ENCODE measurements around the gene DHCR7. TPM values are rescaled to one million over a fixed set of nuclear protein-coding genes. Genes with fewer than 3 reads are reported as not detected.

The DHCR7 gene
- total and polyA plus RNA-seq, 2 donors from 2014 or later, result 17.8 to 35.2 TPM

DNA sequence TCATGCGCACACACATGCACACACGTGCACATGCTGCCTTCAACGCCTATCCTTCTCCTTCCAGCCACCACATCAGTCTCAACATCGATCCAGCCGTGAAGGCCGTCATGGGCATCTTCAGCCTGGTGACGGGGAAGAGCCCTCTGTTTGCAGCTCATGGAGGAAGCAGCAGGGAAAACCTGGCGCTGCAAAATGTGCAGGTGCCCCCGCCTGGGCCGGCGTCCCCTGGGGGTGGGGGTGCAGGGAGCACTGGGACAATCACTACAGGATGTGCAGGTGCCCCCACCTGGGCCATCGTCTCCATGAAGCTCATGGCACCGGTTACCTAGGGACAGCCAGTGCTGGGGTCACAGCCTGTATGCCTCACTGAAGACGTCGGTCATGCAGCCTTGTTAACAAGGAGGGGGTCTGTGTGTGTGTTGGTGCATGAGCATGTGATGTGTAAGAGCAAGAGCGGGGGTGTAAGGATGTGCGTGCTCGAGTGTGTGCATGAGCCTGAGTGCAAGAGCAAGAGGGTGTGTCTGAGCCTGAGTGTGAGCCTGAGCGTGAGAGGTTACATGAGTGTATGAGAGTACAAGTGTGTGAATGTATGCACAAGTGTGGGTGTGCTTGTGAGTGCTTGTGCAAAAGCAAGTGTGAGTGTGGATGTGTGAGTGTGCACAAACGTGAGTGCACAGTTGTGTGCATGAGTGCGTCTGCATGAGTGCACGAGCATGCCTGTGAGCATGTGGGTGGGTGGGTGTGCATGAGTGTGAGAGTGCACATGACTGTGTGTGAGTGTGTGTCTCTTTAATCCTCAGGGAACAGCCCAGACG is 36.3 kb upstream of the DHCR7 start:
- H3K4me1 ChIP-seq (ENCODE audit: control insufficient read depth in 2 of 3, insufficient read depth in 2 of 3, low read depth in 1 of 3, low read length in 3 of 3), result peaks cover 0 to 2% (median 0%) of the 10 kb centered on the region in 3 donors
- no peak overlapping the region for H3K27ac ChIP-seq (ENCODE audit: low read depth in 2 of 2, low read length in 2 of 2)
- DNase-seq (no peak), FAIRE-seq (no peak)
- intact Hi-C loops (cut with DNase I), result no loop called here
- no peak overlapping the region for H3K4me3 ChIP-seq (ENCODE audit: low read length in 3 of 3)
- TF ChIP-seq, protein P1, sequence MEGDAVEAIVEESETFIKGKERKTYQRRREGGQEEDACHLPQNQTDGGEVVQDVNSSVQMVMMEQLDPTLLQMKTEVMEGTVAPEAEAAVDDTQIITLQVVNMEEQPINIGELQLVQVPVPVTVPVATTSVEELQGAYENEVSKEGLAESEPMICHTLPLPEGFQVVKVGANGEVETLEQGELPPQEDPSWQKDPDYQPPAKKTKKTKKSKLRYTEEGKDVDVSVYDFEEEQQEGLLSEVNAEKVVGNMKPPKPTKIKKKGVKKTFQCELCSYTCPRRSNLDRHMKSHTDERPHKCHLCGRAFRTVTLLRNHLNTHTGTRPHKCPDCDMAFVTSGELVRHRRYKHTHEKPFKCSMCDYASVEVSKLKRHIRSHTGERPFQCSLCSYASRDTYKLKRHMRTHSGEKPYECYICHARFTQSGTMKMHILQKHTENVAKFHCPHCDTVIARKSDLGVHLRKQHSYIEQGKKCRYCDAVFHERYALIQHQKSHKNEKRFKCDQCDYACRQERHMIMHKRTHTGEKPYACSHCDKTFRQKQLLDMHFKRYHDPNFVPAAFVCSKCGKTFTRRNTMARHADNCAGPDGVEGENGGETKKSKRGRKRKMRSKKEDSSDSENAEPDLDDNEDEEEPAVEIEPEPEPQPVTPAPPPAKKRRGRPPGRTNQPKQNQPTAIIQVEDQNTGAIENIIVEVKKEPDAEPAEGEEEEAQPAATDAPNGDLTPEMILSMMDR (IDR thresholded peaks at IDR 0.05; ENCODE audit: borderline replicate concordance, extremely low read depth, insufficient read depth), result no peak
- peaks cover 11 to 50% (median 29%) of the 10 kb centered on the region in 3 donors for H3K36me3 ChIP-seq (ENCODE audit: control insufficient read depth in 2 of 3, insufficient read depth in 3 of 3, low read length in 3 of 3)
- H3K27me3 ChIP-seq (ENCODE audit: control insufficient read depth, insufficient read depth, low read length), result no peaks in the 10 kb centered on the region
- H3K9ac ChIP-seq (ENCODE audit: low read length in 3 of 3), result no peak overlapping the region
- H3K9me3 ChIP-seq (ENCODE audit: control insufficient read depth in 2 of 3, insufficient read depth in 1 of 3, low read length in 3 of 3), result no peaks in the 10 kb centered on the region

DNA sequence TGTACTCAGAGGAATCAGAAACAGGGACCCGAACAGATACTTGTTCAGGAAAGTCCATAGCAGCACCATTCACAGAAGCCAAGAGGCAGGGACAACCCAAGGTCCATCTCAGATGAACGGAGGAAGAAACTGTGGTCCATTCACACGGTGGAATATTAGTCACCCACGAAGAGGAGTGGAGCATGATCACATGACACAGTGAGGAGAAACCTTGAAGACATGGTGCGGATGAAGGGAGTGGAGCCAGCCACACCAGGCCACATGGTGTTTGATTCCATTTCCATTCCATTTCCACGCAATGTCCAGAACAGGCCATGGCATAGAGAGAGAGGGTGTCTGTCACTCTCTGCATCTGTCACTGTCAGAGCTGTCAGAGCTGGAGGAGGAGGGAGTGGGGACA is 35.5 kb upstream of the DHCR7 start:
- H3K36me3 ChIP-seq (ENCODE audit: control insufficient read depth in 2 of 3, insufficient read depth in 3 of 3, low read length in 3 of 3), result peaks cover 11 to 50% (median 33%) of the 10 kb centered on the region in 3 donors
- no peak for DNase-seq
- no peak overlapping the region for H3K27ac ChIP-seq (ENCODE audit: low read depth in 2 of 2, low read length in 2 of 2)
- no peak for FAIRE-seq
- TF ChIP-seq, protein P1 (IDR thresholded peaks at IDR 0.05; ENCODE audit: borderline replicate concordance, extremely low read depth, insufficient read depth), result no peak
- H3K4me3 ChIP-seq (ENCODE audit: low read length in 3 of 3), result no peak overlapping the region
- H3K9ac ChIP-seq (ENCODE audit: low read length in 3 of 3), result no peak overlapping the region
- H3K4me1 ChIP-seq (ENCODE audit: control insufficient read depth in 2 of 3, insufficient read depth in 2 of 3, low read depth in 1 of 3, low read length in 3 of 3), result no peaks in the 10 kb centered on the region
- no peaks in the 10 kb centered on the region for H3K9me3 ChIP-seq (ENCODE audit: control insufficient read depth in 2 of 3, insufficient read depth in 1 of 3, low read length in 3 of 3)
- intact Hi-C loops (cut with DNase I), result no loop called here
- H3K27me3 ChIP-seq (ENCODE audit: control insufficient read depth, insufficient read depth, low read length), result no peaks in the 10 kb centered on the region

DNA sequence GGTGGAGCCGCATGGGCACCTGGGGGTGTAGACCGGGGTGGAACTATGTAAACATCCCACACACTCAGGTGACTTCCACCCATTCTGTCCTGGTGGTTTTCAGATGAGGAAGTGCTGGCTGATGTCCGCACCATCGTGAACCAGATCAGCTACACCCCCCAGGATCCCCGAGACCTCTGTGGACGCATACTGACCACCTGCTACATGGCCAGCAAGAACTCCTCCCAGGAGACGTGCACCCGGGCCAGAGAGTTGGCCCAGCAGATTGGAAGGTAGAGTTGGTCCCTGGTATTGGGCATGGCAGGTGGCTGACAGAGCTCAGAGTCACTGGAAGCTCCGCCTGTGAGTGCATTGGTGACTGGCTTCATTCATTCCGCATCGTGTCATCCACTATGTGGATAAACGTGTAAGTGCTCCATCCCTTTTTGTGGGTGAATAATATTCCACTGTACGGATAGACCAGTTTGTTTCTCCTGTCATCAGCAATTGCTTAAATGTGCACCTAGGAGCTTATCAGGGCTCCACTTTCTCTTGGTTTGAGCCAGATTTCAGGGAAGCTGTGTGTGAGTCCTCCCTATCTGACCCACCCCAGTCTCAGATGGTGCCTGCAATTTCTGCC is 34.7 kb upstream of the DHCR7 start:
- FAIRE-seq, result no peak
- Histone ChIP-seq H3K9ac (ENCODE audit: low read length in 3 of 3) (no peak overlapping the region), H3K9me3 (ENCODE audit: control insufficient read depth in 2 of 3, insufficient read depth in 1 of 3, low read length in 3 of 3) (no peaks in the 10 kb centered on the region), H3K27ac (ENCODE audit: low read depth in 2 of 2, low read length in 2 of 2) (no peak overlapping the region), H3K4me3 (ENCODE audit: low read length in 3 of 3) (no peak overlapping the region), H3K36me3 (ENCODE audit: control insufficient read depth in 2 of 3, insufficient read depth in 3 of 3, low read length in 3 of 3) (peaks cover 11 to 56% (median 36%) of the 10 kb centered on the region in 3 donors), H3K4me1 (ENCODE audit: control insufficient read depth in 2 of 3, insufficient read depth in 2 of 3, low read depth in 1 of 3, low read length in 3 of 3) (no peaks in the 10 kb centered on the region), H3K27me3 (ENCODE audit: control insufficient read depth, insufficient read depth, low read length) (no peaks in the 10 kb centered on the region)
- intact Hi-C loops (cut with DNase I), result no loop called here
- TF ChIP-seq, protein P1 (IDR thresholded peaks at IDR 0.05; ENCODE audit: borderline replicate concordance, extremely low read depth, insufficient read depth), result no peak
- DNase-seq, result no peak
